A549 (cell line): ENCODE results near the gene FAM13A. TPM values are rescaled to one million over a fixed set of nuclear protein-coding genes. Genes with fewer than 3 reads are reported as not detected.

Source experiments
- ATAC-seq, 2 experiments: fragments of 200-7000 bp in 1 of 2; fragments of >200 bp in 1 of 2; cut with Nextera tagmentation in 1 of 2; cut with Tn5 transposase in 1 of 2; 3 replicates each; pipeline versions ENCODE4 v1.8.0 to v1.9.1; 2018 to 2020; ENCODE audit warnings: mild to moderate bottlenecking in 1 of 2, moderate library complexity in 1 of 2
- CTCF ChIA-PET: fragments of 300-600 bp; sonication (Branson Sonifier 250); formaldehyde crosslinking; extraction: SDS; loops from one replicate; lab custom pipeline; 2021; ENCODE audit warnings: antibody characterized with exemption, inconsistent platforms; lab: Yijun Ruan, JAX
- POLR2A ChIA-PET: fragments of 350-600 bp; formaldehyde crosslinking; extraction: SDS; loops from one replicate; lab custom pipeline; 2021; ENCODE audit warnings: antibody characterized with exemption, inconsistent platforms; lab: Yijun Ruan, JAX
- DNase-seq, 2 experiments: peaks; one replicate each; pipeline versions ENCODE4 v3.0.0 to v3.0.0-alpha.2; 2011 to 2016; ENCODE audit warnings: low read depth in 1 of 2, low spot score in 1 of 2
- FAIRE-seq: peaks from 2 replicates; lab custom pipeline; 2011; peaks lifted over from hg19 to GRCh38; lab: Jason Lieb, UNC
- H3K27ac ChIP-seq, 2 experiments: fragments of >200 bp; sonication (Bioruptor Twin); formaldehyde crosslinking; 3 replicates each; pipeline ENCODE4 v1.5.1; 2016 to 2017
- H3K4me1 ChIP-seq: fragments of >200 bp; sonication (Bioruptor Twin); formaldehyde crosslinking; 3 replicates; pipeline ENCODE4 v1.6.1; 2016
- H3K4me2 ChIP-seq: fragments of >200 bp; sonication (Bioruptor Twin); formaldehyde crosslinking; 3 replicates; pipeline ENCODE4 v1.6.1; 2016
- H3K4me3 ChIP-seq: fragments of >200 bp; sonication (Bioruptor Twin); formaldehyde crosslinking; 3 replicates; pipeline ENCODE4 v1.5.1; 2016
- H3K9me3 ChIP-seq: fragments of >200 bp; sonication (Bioruptor Twin); formaldehyde crosslinking; 3 replicates; pipeline ENCODE4 v1.6.1; 2016
- ATOH8 ChIP-seq: fragments of 250-450 bp; sonication (Bioruptor Pico); IDR thresholded peaks from 2 replicates; pipeline ENCODE4 v1.5.0; 2020; ENCODE audit warnings: low read depth, mild to moderate bottlenecking, moderate library complexity
- BHLHE40 ChIP-seq: IDR thresholded peaks from 2 replicates; pipeline ENCODE4 v1.6.1; 2012; ENCODE audit warnings: low read depth, low read length, inconsistent platforms
- CBX2 ChIP-seq: fragments of 200-600 bp; sonication (generic); IDR thresholded peaks from 2 replicates; pipeline ENCODE4 v1.6.1; 2016; ENCODE audit warnings: low read depth, mild to moderate bottlenecking, borderline replicate concordance
- CEBPB ChIP-seq, 2 experiments: fragments of >200 bp in 1 of 2; sonication (Bioruptor Twin) in 1 of 2; formaldehyde crosslinking in 1 of 2; IDR thresholded peaks; 2 replicates each; pipeline ENCODE4 v1.6.1; 2012 to 2016
- CHD4 ChIP-seq: fragments of 200-600 bp; sonication (generic); IDR thresholded peaks from 2 replicates; pipeline ENCODE4 v1.6.1; 2016; ENCODE audit warnings: antibody characterized with exemption, mild to moderate bottlenecking, borderline replicate concordance
- EHF ChIP-seq: fragments of 250-450 bp; sonication (Bioruptor Pico); IDR thresholded peaks from 2 replicates; pipeline ENCODE4 v1.5.0; 2020; ENCODE audit warnings: mild to moderate bottlenecking
- ELK1 ChIP-seq: fragments of 150-350 bp; IDR thresholded peaks from 2 replicates; pipeline ENCODE4 v1.6.1; 2014; ENCODE audit warnings: low read depth, mild to moderate bottlenecking, low read length
- FOSB ChIP-seq: fragments of 250-450 bp; sonication (Bioruptor Pico); IDR thresholded peaks from 2 replicates; pipeline ENCODE4 v1.5.0; 2020; ENCODE audit warnings: mild to moderate bottlenecking, moderate library complexity
- FOSL2 ChIP-seq, 2 experiments: fragments of 450-650 bp in 1 of 2; fragments of >200 bp in 1 of 2; sonication (Bioruptor Twin) in 1 of 2; formaldehyde crosslinking; IDR thresholded peaks; 2 replicates each; pipeline versions ENCODE4 v1.5.0 to v1.6.1; 2016 to 2020; ENCODE audit warnings: mild to moderate bottlenecking in 1 of 2, moderate library complexity in 1 of 2
- FOXS1 ChIP-seq: fragments of 250-450 bp; sonication (Bioruptor Pico); IDR thresholded peaks from 2 replicates; pipeline ENCODE4 v1.5.0; 2020; ENCODE audit warnings: mild to moderate bottlenecking, moderate library complexity
- GATA3 ChIP-seq: IDR thresholded peaks from 2 replicates; pipeline ENCODE4 v1.6.1; 2012; ENCODE audit warnings: borderline replicate concordance
- HOXA7 ChIP-seq: fragments of 250-450 bp; sonication (Bioruptor Pico); IDR thresholded peaks from 2 replicates; pipeline ENCODE4 v1.5.0; 2020; ENCODE audit warnings: mild to moderate bottlenecking, moderate library complexity
- KDM1A ChIP-seq: fragments of 200-600 bp; sonication (generic); IDR thresholded peaks from 2 replicates; pipeline ENCODE4 v1.6.1; 2016; ENCODE audit warnings: low read depth, mild to moderate bottlenecking
- MAZ ChIP-seq: fragments of 150-350 bp; IDR thresholded peaks from 2 replicates; pipeline ENCODE4 v1.6.1; 2014; ENCODE audit warnings: antibody characterized with exemption, low read depth, low read length, borderline replicate concordance
- MYC ChIP-seq: IDR thresholded peaks from 2 replicates; pipeline ENCODE4 v1.6.1; 2012; ENCODE audit warnings: mild to moderate bottlenecking, inconsistent platforms, low read length, improper control_type of control experiment, borderline replicate concordance
- POLR2AphosphoS2 ChIP-seq: conservative IDR thresholded peaks from 2 replicates; pipeline ENCODE4 v1.6.1; 2012; ENCODE audit warnings: low read length, improper control_type of control experiment, inconsistent platforms
- REST ChIP-seq: fragments of 200-600 bp; sonication (generic); IDR thresholded peaks from 2 replicates; pipeline ENCODE4 v1.6.1; 2016; ENCODE audit warnings: antibody characterized with exemption, mild to moderate bottlenecking, moderate library complexity
- USF2 ChIP-seq: fragments of 450-650 bp; IDR thresholded peaks from 2 replicates; pipeline ENCODE4 v1.6.1; 2014; ENCODE audit warnings: antibody characterized with exemption
- ZC3H11A ChIP-seq: fragments of 450-650 bp; IDR thresholded peaks from 2 replicates; pipeline ENCODE4 v1.6.1; 2014; ENCODE audit warnings: antibody characterized with exemption, mild to moderate bottlenecking
- ZNF302 ChIP-seq: fragments of 250-450 bp; sonication (Bioruptor Pico); IDR thresholded peaks from 2 replicates; pipeline ENCODE4 v1.9.0; 2021; ENCODE audit warnings: inconsistent platforms, mild to moderate bottlenecking, moderate library complexity
- WGBS: methylation state at CpG from one replicate; pipeline ENCODE4 v1.1.6; 2017; ENCODE audit errors: missing lambda C conversion rate; 5-methylcytosine and 5-hydroxymethylcytosine counted together
- polyA plus RNA-seq, 4 experiments: library from polyadenylated mRNA; depleted of rRNA in 3 of 4; stranded (reverse); fragments of >200 nt; fragmentation: RNase III in 1 of 4; extraction: RNeasy Plus Mini Kit Qiagen cat#74134 plus additional on column Dnase treatment in 1 of 4; gene quantifications; 2 replicates in 3 of 4; 3 replicates in 1 of 4; pipeline ENCODE4 v1.2.3, GENCODE V29; 2011 to 2017

Gene FAM13A
- polyA plus RNA-seq, 2 of the 4 experiments (the other 2 are of a cell fraction) = 6.5 to 22.0 TPM

- ChIA-PET CTCF (interaction anchor here (1.2 kb wide), 1 partner anchor 210 kb away, joined by 3 read pairs; no protein-coding TSS in a partner anchor), POLR2A (no interaction called here)
- ATAC-seq (no peak), FAIRE-seq (no peak), DNase-seq (no peak)
- Histone ChIP-seq H3K9me3 (no peaks in the 10 kb centered on the region), H3K27ac (no peak overlapping the region; a peak in 1 of 6 replicates), H3K4me1 (peaks cover 5% of the 10 kb centered on the region; the same call in 1 of the 3 replicates), H3K4me2 (no peak overlapping the region), H3K4me3 (no peak overlapping the region)
- 91% methylated on average over 4 of the region's 4 CpGs for WGBS
- TF ChIP-seq POLR2AphosphoS2 (no peak), GATA3 (no peak), FOSB (no peak)
These were observed 244.0 kb downstream of the FAM13A start for GRCh38 chr4:88813013-88813412.

- FAIRE-seq (no peak), ATAC-seq (no peak), DNase-seq (no peak)
- POLR2A ChIA-PET = no interaction called here
- Histone ChIP-seq H3K4me3 (no peak overlapping the region), H3K4me1 (peaks cover 5% of the 10 kb centered on the region; the same call in 1 of the 3 replicates), H3K9me3 (no peaks in the 10 kb centered on the region), H3K27ac (no peak overlapping the region; a peak in 1 of 6 replicates), H3K4me2 (no peak overlapping the region)
- no peak for TF ChIP-seq BHLHE40
- WGBS = 83% methylated on average over 1 of the region's 1 CpG
- CTCF ChIA-PET = no interaction called here
These were observed 244.6 kb downstream of the FAM13A start for GRCh38 chr4:88812420-88812819.

GRCh38 chr4:88811904-88812303 is 245.1 kb downstream of the FAM13A start:
- TF ChIP-seq ZNF302 (CRISPR knock-in tag) = no peak
- TF ChIP-seq FOXS1 (CRISPR knock-in tag) = no peak
- no peak for TF ChIP-seq REST
- no peak for TF ChIP-seq MAZ
- no peak for TF ChIP-seq CEBPB (IDR thresholded peaks at IDR 0.05)
- no peak for TF ChIP-seq CBX2
- no peak for TF ChIP-seq BHLHE40
- TF ChIP-seq CHD4 = no peak
- TF ChIP-seq KDM1A = no peak
- no peak for TF ChIP-seq POLR2AphosphoS2
- no peak for TF ChIP-seq ATOH8 (CRISPR knock-in tag)
- TF ChIP-seq EHF (CRISPR knock-in tag) = no peak
- no peak for TF ChIP-seq MYC
- no peak for TF ChIP-seq FOSL2 (IDR thresholded peaks at IDR 0.05)
- no peak for TF ChIP-seq FOSL2 (CRISPR knock-in tag; IDR thresholded peaks at IDR 0.05)
- no peak for TF ChIP-seq USF2
- no peak for TF ChIP-seq FOSB
- TF ChIP-seq GATA3 = no peak
- TF ChIP-seq ELK1 = no peak
- TF ChIP-seq ZC3H11A = no peak
- no peak for TF ChIP-seq HOXA7
- Histone ChIP-seq H3K4me1 (peaks cover 5% of the 10 kb centered on the region; the same call in 1 of the 3 replicates), H3K27ac (no peak overlapping the region), H3K4me3 (no peak overlapping the region), H3K4me2 (no peak overlapping the region), H3K9me3 (no peaks in the 10 kb centered on the region)
- FAIRE-seq = no peak
- DNase-seq = no peak
- ATAC-seq = no peak
- WGBS = 84% methylated on average over 1 of the region's 1 CpG
- ChIA-PET POLR2A (no interaction called here), CTCF (no interaction called here)
